Mammary epithelial cell (primary cell): Measurements from ENCODE around the gene XPNPEP3.

ENCODE experiments used
- CTCF ChIP-seq, 2 donors: IDR thresholded peaks in 1 of 2; conservative IDR thresholded peaks in 1 of 2; 2 replicates each; pipeline ENCODE4 v1.5.1; 2011 to 2012; ENCODE audit warnings: inconsistent platforms in 2 of 2, low read length in 2 of 2, mild to moderate bottlenecking in 2 of 2, control low read depth in 1 of 2, low read depth in 1 of 2; ENCODE audit not compliant: insufficient read depth in 1 of 2; ENCODE audit errors: extremely low read depth in 1 of 2
- EZH2 ChIP-seq: IDR thresholded peaks from 2 replicates; pipeline ENCODE4 v1.6.1; 2012; ENCODE audit warnings: low read length, inconsistent platforms, borderline replicate concordance

GRCh38 chr22:40908895-40909294, 51.9 kb downstream of the XPNPEP3 start:
- TF ChIP-seq CTCF (conservative IDR thresholded peaks at IDR 0.05 in 1 of 2, IDR thresholded peaks at IDR 0.05 in 1 of 2; ENCODE audit: extremely low read depth in 1 of 2, insufficient read depth in 1 of 2, low read depth in 1 of 2, low read length in 2 of 2) (no peak), EZH2 (no peak)
